ENCODE data around the gene COG1.

The COG1 gene

DNA sequence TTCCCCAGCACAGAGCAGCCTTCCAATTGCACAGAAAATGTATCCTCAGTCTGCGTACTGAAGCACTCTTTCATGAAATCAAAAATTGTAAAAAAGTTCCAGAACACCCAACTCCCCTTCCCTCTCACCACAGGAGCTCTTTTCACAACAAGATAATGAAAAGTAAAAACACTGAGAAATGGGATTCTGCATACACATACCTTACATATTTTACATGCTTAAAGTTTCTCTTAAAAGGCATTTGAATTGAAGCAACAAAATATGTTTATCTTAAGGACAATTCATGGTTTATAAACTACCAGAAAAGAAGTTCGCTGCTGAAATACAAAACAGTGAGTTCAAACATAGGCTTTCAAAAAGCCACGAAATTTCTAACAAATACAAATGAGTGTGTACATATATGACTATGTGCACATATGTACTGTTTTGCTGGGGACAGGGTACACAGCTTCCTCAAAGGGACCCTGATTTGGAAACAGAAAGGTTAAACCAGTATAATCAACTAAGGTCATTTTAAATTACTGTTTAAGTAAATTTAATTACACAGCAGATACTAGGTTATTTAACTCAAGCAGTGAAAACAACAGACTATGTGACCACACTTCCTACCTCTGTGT is 33.8 kb downstream of the COG1 start:
- no peak overlapping the region for H3K4me3 ChIP-seq (ENCODE audit: low read length)
- peak overlapping the region; percentile 66 for H3K4me2 ChIP-seq (ENCODE audit: low read length)
- peaks cover 37% of the 10 kb centered on the region for H3K4me1 ChIP-seq (ENCODE audit: control insufficient read depth, insufficient read depth, low read length)
- H3K27me3 ChIP-seq (ENCODE audit: control insufficient read depth, insufficient read depth, low read length): no peaks in the 10 kb centered on the region
- peak overlapping the region; percentile 44 for H3K9ac ChIP-seq (ENCODE audit: low read depth, low read length)
- H3K36me3 ChIP-seq (ENCODE audit: insufficient read depth, low read length): peaks cover 3% of the 10 kb centered on the region
- H3K9me3 ChIP-seq (replicated peaks; ENCODE audit: low read length): no peaks in the 10 kb centered on the region

DNA sequence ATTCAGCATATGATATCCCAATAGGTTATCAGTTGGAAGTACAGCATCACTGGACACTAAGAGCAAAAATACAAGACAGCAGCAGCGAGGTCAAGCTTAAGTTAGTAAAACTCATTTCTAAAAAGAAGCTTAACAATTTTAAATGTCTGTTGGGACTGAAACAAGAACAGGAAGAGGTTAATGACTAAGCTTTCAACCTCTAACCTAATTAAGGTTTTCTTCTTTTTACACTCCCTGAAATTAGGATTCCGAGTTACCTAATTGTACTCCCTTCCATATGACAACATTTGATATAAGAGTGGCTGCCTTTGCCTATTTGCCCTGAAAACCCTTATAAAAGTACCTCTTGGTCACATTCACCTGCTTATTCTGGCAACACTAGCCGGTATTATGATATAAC is 34.5 kb downstream of the COG1 start:
- H3K9me3 ChIP-seq (replicated peaks; ENCODE audit: low read length): no peaks in the 10 kb centered on the region
- peaks cover 3% of the 10 kb centered on the region for H3K36me3 ChIP-seq (ENCODE audit: insufficient read depth, low read length)
- H3K4me2 ChIP-seq (ENCODE audit: low read length): peak overlapping the region; percentile 66
- no peak overlapping the region for H3K4me3 ChIP-seq (ENCODE audit: low read length)
- no peaks in the 10 kb centered on the region for H3K27me3 ChIP-seq (ENCODE audit: control insufficient read depth, insufficient read depth, low read length)
- H3K4me1 ChIP-seq (ENCODE audit: control insufficient read depth, insufficient read depth, low read length): peaks cover 37% of the 10 kb centered on the region
- H3K9ac ChIP-seq (ENCODE audit: low read depth, low read length): no peak overlapping the region

GRCh38 chr17:73227944-73228343 is 35.1 kb downstream of the COG1 start:
- peak overlapping the region; percentile 31 for H3K9ac ChIP-seq (ENCODE audit: low read depth, low read length)
- H3K9me3 ChIP-seq (replicated peaks; ENCODE audit: low read length): no peaks in the 10 kb centered on the region
- peaks cover 37% of the 10 kb centered on the region for H3K4me1 ChIP-seq (ENCODE audit: control insufficient read depth, insufficient read depth, low read length)
- H3K4me3 ChIP-seq (ENCODE audit: low read length): no peak overlapping the region
- peaks cover 3% of the 10 kb centered on the region for H3K36me3 ChIP-seq (ENCODE audit: insufficient read depth, low read length)
- peak overlapping the region; percentile 66 for H3K4me2 ChIP-seq (ENCODE audit: low read length)
- H3K27me3 ChIP-seq (ENCODE audit: control insufficient read depth, insufficient read depth, low read length): no peaks in the 10 kb centered on the region

- Histone ChIP-seq H3K4me2 (ENCODE audit: low read length) (peak overlapping the region; percentile 66), H3K9me3 (replicated peaks; ENCODE audit: low read length) (no peaks in the 10 kb centered on the region), H3K4me1 (ENCODE audit: control insufficient read depth, insufficient read depth, low read length) (peaks cover 37% of the 10 kb centered on the region), H3K4me3 (ENCODE audit: low read length) (peak overlapping the region; percentile 19), H3K9ac (ENCODE audit: low read depth, low read length) (peak overlapping the region; percentile 31), H3K27me3 (ENCODE audit: control insufficient read depth, insufficient read depth, low read length) (no peaks in the 10 kb centered on the region), H3K36me3 (ENCODE audit: insufficient read depth, low read length) (peaks cover 3% of the 10 kb centered on the region)
These were observed 35.9 kb downstream of the COG1 start for GRCh38 chr17:73228748-73229236.

GRCh38 chr17:73230088-73230487 is 37.2 kb downstream of the COG1 start:
- Histone ChIP-seq H3K9me3 (replicated peaks; ENCODE audit: low read length) (no peaks in the 10 kb centered on the region), H3K4me3 (ENCODE audit: low read length) (no peak overlapping the region), H3K4me1 (ENCODE audit: control insufficient read depth, insufficient read depth, low read length) (peaks cover 37% of the 10 kb centered on the region), H3K36me3 (ENCODE audit: insufficient read depth, low read length) (peaks cover 3% of the 10 kb centered on the region), H3K4me2 (ENCODE audit: low read length) (peak overlapping the region; percentile 13), H3K27me3 (ENCODE audit: control insufficient read depth, insufficient read depth, low read length) (no peaks in the 10 kb centered on the region), H3K9ac (ENCODE audit: low read depth, low read length) (no peak overlapping the region)

GRCh38 chr17:73231395-73231794 is 38.5 kb downstream of the COG1 start:
- H3K4me3 ChIP-seq (ENCODE audit: low read length): peak overlapping the region; percentile 99
- H3K9me3 ChIP-seq (replicated peaks; ENCODE audit: low read length): no peaks in the 10 kb centered on the region
- H3K36me3 ChIP-seq (ENCODE audit: insufficient read depth, low read length): peaks cover 13% of the 10 kb centered on the region
- H3K4me1 ChIP-seq (ENCODE audit: control insufficient read depth, insufficient read depth, low read length): peaks cover 33% of the 10 kb centered on the region
- no peaks in the 10 kb centered on the region for H3K27me3 ChIP-seq (ENCODE audit: control insufficient read depth, insufficient read depth, low read length)
- peak overlapping the region; percentile 93 for H3K9ac ChIP-seq (ENCODE audit: low read depth, low read length)
- H3K4me2 ChIP-seq (ENCODE audit: low read length): peak overlapping the region; percentile 88

- Histone ChIP-seq H3K4me3 (ENCODE audit: low read length) (peak overlapping the region; percentile 99), H3K9me3 (replicated peaks; ENCODE audit: low read length) (no peaks in the 10 kb centered on the region), H3K9ac (ENCODE audit: low read depth, low read length) (peak overlapping the region; percentile 93), H3K4me2 (ENCODE audit: low read length) (peak overlapping the region; percentile 88), H3K4me1 (ENCODE audit: control insufficient read depth, insufficient read depth, low read length) (peaks cover 26% of the 10 kb centered on the region), H3K36me3 (ENCODE audit: insufficient read depth, low read length) (peaks cover 19% of the 10 kb centered on the region), H3K27me3 (ENCODE audit: control insufficient read depth, insufficient read depth, low read length) (no peaks in the 10 kb centered on the region)
These were observed 39.2 kb downstream of the COG1 start for GRCh38 chr17:73231841-73232586.

- Histone ChIP-seq H3K4me1 (ENCODE audit: control insufficient read depth, insufficient read depth, low read length) (peaks cover 19% of the 10 kb centered on the region), H3K9ac (ENCODE audit: low read depth, low read length) (peak overlapping the region; percentile 93), H3K27me3 (ENCODE audit: control insufficient read depth, insufficient read depth, low read length) (no peaks in the 10 kb centered on the region), H3K36me3 (ENCODE audit: insufficient read depth, low read length) (peaks cover 20% of the 10 kb centered on the region), H3K9me3 (replicated peaks; ENCODE audit: low read length) (no peaks in the 10 kb centered on the region), H3K4me3 (ENCODE audit: low read length) (peak overlapping the region; percentile 99), H3K4me2 (ENCODE audit: low read length) (peak overlapping the region; percentile 88)
These were observed 39.9 kb downstream of the COG1 start for GRCh38 chr17:73232587-73233373.

- Histone ChIP-seq H3K27me3 (ENCODE audit: control insufficient read depth, insufficient read depth, low read length) (no peaks in the 10 kb centered on the region), H3K4me3 (ENCODE audit: low read length) (no peak overlapping the region)
These were observed 41.9 kb downstream of the COG1 start for GRCh38 chr17:73234736-73235135.

DNA sequence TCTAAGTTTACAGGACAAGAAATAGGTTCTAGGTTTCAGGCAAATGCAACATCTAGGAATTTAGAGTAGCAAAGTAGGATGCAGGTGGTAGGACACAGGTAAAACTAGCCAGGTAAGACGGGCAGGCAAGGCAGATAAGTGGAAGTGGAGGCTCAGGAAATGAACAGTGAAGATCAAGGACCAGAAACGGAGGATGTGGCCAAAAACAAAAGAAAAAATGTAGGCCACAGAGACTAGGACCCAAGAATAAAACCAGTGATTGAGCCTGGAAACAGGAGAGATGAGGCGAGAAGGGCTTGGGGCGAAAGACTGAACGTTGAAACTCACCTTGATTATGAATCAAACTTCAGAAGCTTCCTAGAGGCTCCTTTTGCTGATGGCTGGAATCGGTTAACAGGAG is 44.9 kb downstream of the COG1 start:
- no peak overlapping the region for H3K9ac ChIP-seq (ENCODE audit: low read depth, low read length)
- no peaks in the 10 kb centered on the region for H3K27me3 ChIP-seq (ENCODE audit: control insufficient read depth, insufficient read depth, low read length)
- H3K4me1 ChIP-seq (ENCODE audit: control insufficient read depth, insufficient read depth, low read length): no peaks in the 10 kb centered on the region
- H3K4me2 ChIP-seq (ENCODE audit: low read length): no peak overlapping the region
- peaks cover 23% of the 10 kb centered on the region for H3K36me3 ChIP-seq (ENCODE audit: insufficient read depth, low read length)
- no peaks in the 10 kb centered on the region for H3K9me3 ChIP-seq (replicated peaks; ENCODE audit: low read length)
- H3K4me3 ChIP-seq (ENCODE audit: low read length): no peak overlapping the region

More at GRCh38 chr17:73234736-73235135, 41.9 kb downstream of the COG1 start:
- Histone ChIP-seq H3K36me3 (ENCODE audit: insufficient read depth, low read length) (peaks cover 20% of the 10 kb centered on the region), H3K9ac (ENCODE audit: low read depth, low read length) (no peak overlapping the region), H3K4me1 (ENCODE audit: control insufficient read depth, insufficient read depth, low read length) (peaks cover 2% of the 10 kb centered on the region), H3K9me3 (replicated peaks; ENCODE audit: low read length) (no peaks in the 10 kb centered on the region), H3K4me2 (ENCODE audit: low read length) (no peak overlapping the region)

- Histone ChIP-seq H3K4me1 (ENCODE audit: control insufficient read depth, insufficient read depth, low read length) (no peaks in the 10 kb centered on the region), H3K9ac (ENCODE audit: low read depth, low read length) (no peak overlapping the region), H3K4me3 (ENCODE audit: low read length) (no peak overlapping the region), H3K27me3 (ENCODE audit: control insufficient read depth, insufficient read depth, low read length) (no peaks in the 10 kb centered on the region), H3K36me3 (ENCODE audit: insufficient read depth, low read length) (peaks cover 32% of the 10 kb centered on the region), H3K9me3 (replicated peaks; ENCODE audit: low read length) (no peaks in the 10 kb centered on the region), H3K4me2 (ENCODE audit: low read length) (no peak overlapping the region)
These were observed 47.7 kb downstream of the COG1 start for GRCh38 chr17:73240561-73240960.
